K562 (cell line): ENCODE data around the gene SH2D7.

Experiments used
- ARID4B ChIP-seq: sonication (generic); formaldehyde crosslinking; IDR thresholded peaks from 2 replicates; pipeline ENCODE4 v1.8.0; 2022; ENCODE audit warnings: mild to moderate bottlenecking, missing genetic modification reagents
- CTCF ChIP-seq, 3 experiments: IDR thresholded peaks in 2 of 3; conservative IDR thresholded peaks in 1 of 3; 2 replicates each; pipeline ENCODE4 v1.5.1; 2011 to 2012; ENCODE audit warnings: low read length in 3 of 3, mild to moderate bottlenecking in 3 of 3, control low read depth in 2 of 3, improper control_type of control experiment in 1 of 3, inconsistent platforms in 1 of 3, low read depth in 1 of 3, mixed read lengths in 1 of 3, moderate library complexity in 1 of 3; ENCODE audit not compliant: insufficient read depth in 2 of 3
- DNMT1 ChIP-seq: fragments of 450-650 bp; IDR thresholded peaks from 2 replicates; pipeline ENCODE4 v1.6.1; 2016; ENCODE audit warnings: antibody characterized with exemption, mild to moderate bottlenecking
- E2F4 ChIP-seq: sonication (generic); formaldehyde crosslinking; IDR thresholded peaks from 2 replicates; pipeline ENCODE4 v1.8.0; 2022; ENCODE audit warnings: mild to moderate bottlenecking, low read depth, missing genetic modification reagents
- EP300 ChIP-seq: IDR thresholded peaks from 2 replicates; pipeline ENCODE4 v1.6.1; 2012; ENCODE audit warnings: low read length, improper control_type of control experiment
- GMEB1 ChIP-seq: fragments of 250-450 bp; sonication (Bioruptor Pico); IDR thresholded peaks from 2 replicates; pipeline ENCODE4 v1.4.0; 2020; ENCODE audit warnings: mild to moderate bottlenecking
- ZFX ChIP-seq: sonication (generic); formaldehyde crosslinking; IDR thresholded peaks from 2 replicates; pipeline ENCODE4 v1.8.0; 2022; ENCODE audit warnings: mild to moderate bottlenecking, missing genetic modification reagents, moderate library complexity
- TF ChIP-seq, protein P1 (sequence below): sonication (generic); formaldehyde crosslinking; IDR thresholded peaks from 2 replicates; pipeline ENCODE4 v1.8.0; 2022; ENCODE audit warnings: missing genetic modification reagents, mild to moderate bottlenecking, borderline replicate concordance
- TF ChIP-seq, protein P2 (sequence below): fragments of 450-650 bp; conservative IDR thresholded peaks from 2 replicates; pipeline ENCODE4 v1.6.1; 2016; ENCODE audit warnings: missing genetic modification characterization, low read depth, mild to moderate bottlenecking, missing compliant biosample characterization, moderate library complexity
- TF ChIP-seq, protein P3 (sequence below): fragments of 250-450 bp; sonication (Bioruptor Pico); IDR thresholded peaks from 2 replicates; pipeline ENCODE4 v1.4.0; 2020

DNA sequence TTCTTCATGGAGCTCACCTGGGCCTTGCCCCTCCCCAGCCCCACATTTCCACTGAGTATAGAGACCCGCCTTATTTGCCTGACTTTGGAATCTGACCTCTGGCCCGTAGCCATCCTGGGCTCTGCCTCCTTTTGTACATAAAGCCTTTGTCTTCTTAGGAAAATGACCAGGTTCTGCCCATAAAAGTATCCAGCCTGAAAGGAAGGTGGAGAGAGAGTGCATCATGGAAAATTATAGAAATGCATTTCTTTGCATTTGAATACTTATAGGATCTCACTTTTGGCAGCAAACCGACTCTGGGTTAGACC, 3.6 kb upstream of the SH2D7 start:
- TF ChIP-seq, protein P1, sequence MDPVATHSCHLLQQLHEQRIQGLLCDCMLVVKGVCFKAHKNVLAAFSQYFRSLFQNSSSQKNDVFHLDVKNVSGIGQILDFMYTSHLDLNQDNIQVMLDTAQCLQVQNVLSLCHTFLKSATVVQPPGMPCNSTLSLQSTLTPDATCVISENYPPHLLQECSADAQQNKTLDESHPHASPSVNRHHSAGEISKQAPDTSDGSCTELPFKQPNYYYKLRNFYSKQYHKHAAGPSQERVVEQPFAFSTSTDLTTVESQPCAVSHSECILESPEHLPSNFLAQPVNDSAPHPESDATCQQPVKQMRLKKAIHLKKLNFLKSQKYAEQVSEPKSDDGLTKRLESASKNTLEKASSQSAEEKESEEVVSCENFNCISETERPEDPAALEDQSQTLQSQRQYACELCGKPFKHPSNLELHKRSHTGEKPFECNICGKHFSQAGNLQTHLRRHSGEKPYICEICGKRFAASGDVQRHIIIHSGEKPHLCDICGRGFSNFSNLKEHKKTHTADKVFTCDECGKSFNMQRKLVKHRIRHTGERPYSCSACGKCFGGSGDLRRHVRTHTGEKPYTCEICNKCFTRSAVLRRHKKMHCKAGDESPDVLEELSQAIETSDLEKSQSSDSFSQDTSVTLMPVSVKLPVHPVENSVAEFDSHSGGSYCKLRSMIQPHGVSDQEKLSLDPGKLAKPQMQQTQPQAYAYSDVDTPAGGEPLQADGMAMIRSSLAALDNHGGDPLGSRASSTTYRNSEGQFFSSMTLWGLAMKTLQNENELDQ (CRISPR knock-in tag) = no peak
- TF ChIP-seq, protein P2, sequence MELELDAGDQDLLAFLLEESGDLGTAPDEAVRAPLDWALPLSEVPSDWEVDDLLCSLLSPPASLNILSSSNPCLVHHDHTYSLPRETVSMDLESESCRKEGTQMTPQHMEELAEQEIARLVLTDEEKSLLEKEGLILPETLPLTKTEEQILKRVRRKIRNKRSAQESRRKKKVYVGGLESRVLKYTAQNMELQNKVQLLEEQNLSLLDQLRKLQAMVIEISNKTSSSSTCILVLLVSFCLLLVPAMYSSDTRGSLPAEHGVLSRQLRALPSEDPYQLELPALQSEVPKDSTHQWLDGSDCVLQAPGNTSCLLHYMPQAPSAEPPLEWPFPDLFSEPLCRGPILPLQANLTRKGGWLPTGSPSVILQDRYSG (tag) = no peak
- TF ChIP-seq ARID4B (no peak), DNMT1 (no peak), ZFX (no peak), EP300 (no peak), GMEB1 (no peak), CTCF (IDR thresholded peaks at IDR 0.05 in 2 of 3, conservative IDR thresholded peaks at IDR 0.05 in 1 of 3; ENCODE audit: insufficient read depth in 2 of 3, low read depth in 1 of 3, low read length in 3 of 3) (no peak), E2F4 (CRISPR knock-in tag) (no peak)
- TF ChIP-seq, protein P3, sequence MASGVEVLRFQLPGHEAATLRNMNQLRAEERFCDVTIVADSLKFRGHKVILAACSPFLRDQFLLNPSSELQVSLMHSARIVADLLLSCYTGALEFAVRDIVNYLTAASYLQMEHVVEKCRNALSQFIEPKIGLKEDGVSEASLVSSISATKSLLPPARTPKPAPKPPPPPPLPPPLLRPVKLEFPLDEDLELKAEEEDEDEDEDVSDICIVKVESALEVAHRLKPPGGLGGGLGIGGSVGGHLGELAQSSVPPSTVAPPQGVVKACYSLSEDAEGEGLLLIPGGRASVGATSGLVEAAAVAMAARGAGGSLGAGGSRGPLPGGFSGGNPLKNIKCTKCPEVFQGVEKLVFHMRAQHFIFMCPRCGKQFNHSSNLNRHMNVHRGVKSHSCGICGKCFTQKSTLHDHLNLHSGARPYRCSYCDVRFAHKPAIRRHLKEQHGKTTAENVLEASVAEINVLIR (CRISPR knock-in tag) = no peak
